ENCODE data around the gene ABCC5.

Gene ABCC5

GRCh38 chr3:183975981-183976662 lies 41.6 kb downstream of the ABCC5 start:
- H4K20me1 ChIP-seq (ENCODE audit: insufficient read depth, low read length, poor library complexity, severe bottlenecking) = no peaks in the 10 kb centered on the region
- H3K4me1 ChIP-seq (ENCODE audit: insufficient read depth, low read length, poor library complexity, severe bottlenecking) = peaks cover 3% of the 10 kb centered on the region
- H2AFZ ChIP-seq (ENCODE audit: low read length) = no peak overlapping the region
- H3K4me2 ChIP-seq (ENCODE audit: low read depth, low read length, poor library complexity, severe bottlenecking) = no peak overlapping the region
- no peaks in the 10 kb centered on the region for H3K79me2 ChIP-seq (ENCODE audit: insufficient read depth, low read length)
- no peaks in the 10 kb centered on the region for H3F3A ChIP-seq (ENCODE audit: low read depth)
- H3K36me3 ChIP-seq (ENCODE audit: insufficient read depth, low read length) = no peaks in the 10 kb centered on the region
- H3K9me3 ChIP-seq (ENCODE audit: insufficient read depth, low read depth, low read length) = no peaks in the 10 kb centered on the region
- H3K9ac ChIP-seq (ENCODE audit: low read depth, low read length, poor library complexity, severe bottlenecking) = no peak overlapping the region
- H3K27me3 ChIP-seq (ENCODE audit: insufficient read depth, low read length, poor library complexity, severe bottlenecking) = no peaks in the 10 kb centered on the region
- H3K9me2 ChIP-seq (replicated peaks; ENCODE audit: low read depth, low read length) = no peaks in the 10 kb centered on the region
- TF ChIP-seq, protein P1, sequence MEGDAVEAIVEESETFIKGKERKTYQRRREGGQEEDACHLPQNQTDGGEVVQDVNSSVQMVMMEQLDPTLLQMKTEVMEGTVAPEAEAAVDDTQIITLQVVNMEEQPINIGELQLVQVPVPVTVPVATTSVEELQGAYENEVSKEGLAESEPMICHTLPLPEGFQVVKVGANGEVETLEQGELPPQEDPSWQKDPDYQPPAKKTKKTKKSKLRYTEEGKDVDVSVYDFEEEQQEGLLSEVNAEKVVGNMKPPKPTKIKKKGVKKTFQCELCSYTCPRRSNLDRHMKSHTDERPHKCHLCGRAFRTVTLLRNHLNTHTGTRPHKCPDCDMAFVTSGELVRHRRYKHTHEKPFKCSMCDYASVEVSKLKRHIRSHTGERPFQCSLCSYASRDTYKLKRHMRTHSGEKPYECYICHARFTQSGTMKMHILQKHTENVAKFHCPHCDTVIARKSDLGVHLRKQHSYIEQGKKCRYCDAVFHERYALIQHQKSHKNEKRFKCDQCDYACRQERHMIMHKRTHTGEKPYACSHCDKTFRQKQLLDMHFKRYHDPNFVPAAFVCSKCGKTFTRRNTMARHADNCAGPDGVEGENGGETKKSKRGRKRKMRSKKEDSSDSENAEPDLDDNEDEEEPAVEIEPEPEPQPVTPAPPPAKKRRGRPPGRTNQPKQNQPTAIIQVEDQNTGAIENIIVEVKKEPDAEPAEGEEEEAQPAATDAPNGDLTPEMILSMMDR (conservative IDR thresholded peaks at IDR 0.05; ENCODE audit: low read length) = no peak
- TF ChIP-seq EZH2phosphoT487 (IDR thresholded peaks at IDR 0.05; ENCODE audit: borderline replicate concordance) = no peak
- H3K4me3 ChIP-seq (ENCODE audit: low read length, poor library complexity, severe bottlenecking) = no peak overlapping the region

GRCh38 chr3:183968666-183969245 lies 48.9 kb downstream of the ABCC5 start:
- Histone ChIP-seq H3F3A (ENCODE audit: low read depth) (no peaks in the 10 kb centered on the region), H3K27me3 (ENCODE audit: insufficient read depth, low read length, poor library complexity, severe bottlenecking) (no peaks in the 10 kb centered on the region), H3K4me1 (ENCODE audit: insufficient read depth, low read length, poor library complexity, severe bottlenecking) (no peaks in the 10 kb centered on the region), H3K36me3 (ENCODE audit: insufficient read depth, low read length) (peaks cover 20% of the 10 kb centered on the region; the same call in 1 of the 2 replicates), H2AFZ (ENCODE audit: low read length) (no peak overlapping the region), H3K9ac (ENCODE audit: low read depth, low read length, poor library complexity, severe bottlenecking) (no peak overlapping the region), H3K9me3 (ENCODE audit: insufficient read depth, low read depth, low read length) (no peaks in the 10 kb centered on the region), H3K9me2 (replicated peaks; ENCODE audit: low read depth, low read length) (no peaks in the 10 kb centered on the region), H3K4me2 (ENCODE audit: low read depth, low read length, poor library complexity, severe bottlenecking) (no peak overlapping the region), H3K79me2 (ENCODE audit: insufficient read depth, low read length) (no peaks in the 10 kb centered on the region), H4K20me1 (ENCODE audit: insufficient read depth, low read length, poor library complexity, severe bottlenecking) (no peaks in the 10 kb centered on the region), H3K4me3 (ENCODE audit: low read length, poor library complexity, severe bottlenecking) (no peak overlapping the region)
- no peak for TF ChIP-seq EZH2phosphoT487 (IDR thresholded peaks at IDR 0.05; ENCODE audit: borderline replicate concordance)
- TF ChIP-seq, protein P1 (conservative IDR thresholded peaks at IDR 0.05; ENCODE audit: low read length) = no peak

DNA sequence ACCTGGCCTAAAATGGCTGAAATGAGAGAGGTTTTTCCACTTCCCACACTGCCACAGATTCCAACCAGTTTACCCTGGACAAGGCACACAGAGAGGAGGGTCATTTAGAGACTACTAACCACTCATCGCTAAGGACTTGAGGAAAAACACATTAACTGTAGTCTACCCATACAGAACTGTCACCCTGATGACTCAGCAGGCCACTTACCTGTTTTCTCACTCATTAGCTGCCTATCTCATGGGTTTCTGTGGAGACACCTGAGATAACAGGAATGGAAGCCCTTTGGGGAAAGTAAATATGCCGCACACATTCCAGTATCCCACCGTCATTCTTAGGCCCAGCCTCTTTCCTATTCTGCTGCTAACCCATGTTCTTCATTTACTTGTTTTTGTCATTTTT lies 50.0 kb downstream of the ABCC5 start:
- TF ChIP-seq EZH2phosphoT487 (IDR thresholded peaks at IDR 0.05; ENCODE audit: borderline replicate concordance) = no peak
- TF ChIP-seq, protein P1 (conservative IDR thresholded peaks at IDR 0.05; ENCODE audit: low read length) = no peak
- Histone ChIP-seq H3K4me1 (ENCODE audit: insufficient read depth, low read length, poor library complexity, severe bottlenecking) (no peaks in the 10 kb centered on the region), H3K4me3 (ENCODE audit: low read length, poor library complexity, severe bottlenecking) (no peak overlapping the region), H3K9me3 (ENCODE audit: insufficient read depth, low read depth, low read length) (no peaks in the 10 kb centered on the region), H2AFZ (ENCODE audit: low read length) (no peak overlapping the region), H3K4me2 (ENCODE audit: low read depth, low read length, poor library complexity, severe bottlenecking) (no peak overlapping the region), H4K20me1 (ENCODE audit: insufficient read depth, low read length, poor library complexity, severe bottlenecking) (no peaks in the 10 kb centered on the region), H3K79me2 (ENCODE audit: insufficient read depth, low read length) (no peaks in the 10 kb centered on the region), H3K9me2 (replicated peaks; ENCODE audit: low read depth, low read length) (no peaks in the 10 kb centered on the region), H3F3A (ENCODE audit: low read depth) (no peaks in the 10 kb centered on the region), H3K36me3 (ENCODE audit: insufficient read depth, low read length) (peaks cover 20% of the 10 kb centered on the region; the same call in 1 of the 2 replicates), H3K9ac (ENCODE audit: low read depth, low read length, poor library complexity, severe bottlenecking) (no peak overlapping the region), H3K27me3 (ENCODE audit: insufficient read depth, low read length, poor library complexity, severe bottlenecking) (no peaks in the 10 kb centered on the region)

All from Loucy (cell line).